ENCODE results near the gene BEND7. TPM values are rescaled to one million over a fixed set of nuclear protein-coding genes. Genes with fewer than 3 reads are reported as not detected.

The BEND7 gene
- total and polyA plus RNA-seq, 9 of the 15 experiments (the other 6 are each of a cell fraction or from before 2014, with no cell fraction given), result 1.3 to 11.4 (median 5.2) TPM

- intact Hi-C loops (cut with micrococcal nuclease) (no loop called here), in situ Hi-C loops (cut with MboI) (no loop called here)
- POLR2A ChIA-PET, result no interaction called here
- TF ChIP-seq BRD4 (IDR thresholded peaks at IDR 0.05), result no peak
- no peak for TF ChIP-seq FUS (optimal IDR thresholded peaks at IDR 0.05; ENCODE audit: low read depth, low read length)
- TF ChIP-seq EGR1 (conservative IDR thresholded peaks at IDR 0.05), result no peak
- no peak for TF ChIP-seq NR0B1 (IDR thresholded peaks at IDR 0.05; ENCODE audit: partially characterized antibody)
- TF ChIP-seq TEAD1 (CRISPR knock-in tag; IDR thresholded peaks at IDR 0.05), result no peak
- 0 out of 2 replicates have a peak, but pooled peaks have one; percentile 57 for TF ChIP-seq TRIM28 (IDR thresholded peaks at IDR 0.05)
- no peak for TF ChIP-seq JUNB (CRISPR knock-in tag; conservative IDR thresholded peaks at IDR 0.05)
- TF ChIP-seq ZNF280A (IDR thresholded peaks at IDR 0.05; ENCODE audit: low read depth, partially characterized antibody), result peak; percentile 29
- no peak for FAIRE-seq
- no peak for DNase-seq (ENCODE audit: extremely low read depth in 1 of 4, low spot score in 3 of 4)
- Histone ChIP-seq H3K4me2 (ENCODE audit: insufficient read depth, low read length) (no peak overlapping the region), H3K4me1 (replicated peaks in 1 of 2; ENCODE audit: control insufficient read depth in 2 of 2, insufficient read depth in 2 of 2, low read length in 2 of 2) (no peaks in the 10 kb centered on the region), H3K9me1 (ENCODE audit: control insufficient read depth, insufficient read depth, low read length) (no peaks in the 10 kb centered on the region), H3K27me3 (ENCODE audit: control insufficient read depth in 2 of 2, insufficient read depth in 2 of 2, low read length in 2 of 2) (peaks cover 2 to 4% of the 10 kb centered on the region in 2 experiments; a peak in 2 of 5 replicates), H3K36me3 (ENCODE audit: control insufficient read depth, insufficient read depth, low read length) (no peaks in the 10 kb centered on the region), H2AFZ (ENCODE audit: low read depth, low read length) (no peak overlapping the region), H3K4me3 (no peak overlapping the region), H3K27ac (ENCODE audit: extremely low read depth, low read depth, low read length) (no peak overlapping the region), H4K20me1 (replicated peaks; ENCODE audit: control insufficient read depth, insufficient read depth, low read length) (no peaks in the 10 kb centered on the region), H3K79me2 (ENCODE audit: control insufficient read depth, insufficient read depth, low read length) (no peaks in the 10 kb centered on the region), H3K9me3 (replicated peaks; ENCODE audit: control insufficient read depth, insufficient read depth, low read depth, low read length) (no peaks in the 10 kb centered on the region), H3K9ac (ENCODE audit: insufficient read depth in 1 of 2, low read depth in 2 of 2, low read length in 2 of 2) (no peak overlapping the region)
- no peak for ATAC-seq
- 1% methylated on average over 4 of the region's 4 CpGs for WGBS (ENCODE audit: insufficient coverage, low coverage, missing lambda C conversion rate)
- no TSS peak for BruUV-seq (replicated peaks)
- CTCF ChIA-PET (ENCODE audit: low intra/inter-chr PET ratio), result no interaction called here
These were observed 45.1 kb upstream of the BEND7 start for GRCh38 chr10:13573960-13574359.

Measured in K562 (cell line).